WERI-Rb-1 (cell line): Measurements from ENCODE around the gene KLHL42.
A peak's percentile ranks its signal among the peaks of the same experiment; 100 is the strongest.

Experiments used
- DNase-seq: peaks from one replicate; pipeline ENCODE4 v3.0.0-alpha.2; 2020
- H3K27ac ChIP-seq: fragments of 250-450 bp; sonication (Bioruptor Pico); 2 replicates; pipeline ENCODE4 v1.5.1; 2020; ENCODE audit warnings: mild to moderate bottlenecking, moderate library complexity
- H3K27me3 ChIP-seq: fragments of 250-450 bp; sonication (Bioruptor Pico); 2 replicates; pipeline ENCODE4 v1.5.1; 2021; ENCODE audit warnings: mild to moderate bottlenecking, low read depth, moderate library complexity; ENCODE audit not compliant: insufficient read depth, severe bottlenecking
- H3K36me3 ChIP-seq: fragments of 250-450 bp; sonication (Bioruptor Pico); 2 replicates; pipeline ENCODE4 v1.5.1; 2020; ENCODE audit warnings: mild to moderate bottlenecking, moderate library complexity
- H3K4me3 ChIP-seq: 2 replicates; pipeline ENCODE4 v1.5.1; 2011; ENCODE audit warnings: low read depth, mild to moderate bottlenecking, control low read depth, low read length
- H3K9me3 ChIP-seq: fragments of 250-450 bp; sonication (Bioruptor Pico); 2 replicates; pipeline ENCODE4 v1.5.1; 2021; ENCODE audit warnings: mild to moderate bottlenecking, moderate library complexity; ENCODE audit not compliant: severe bottlenecking
- CTCF ChIP-seq: IDR thresholded peaks from 2 replicates; pipeline ENCODE4 v1.5.1; 2011; ENCODE audit warnings: low read depth, mild to moderate bottlenecking, control low read depth, inconsistent platforms, low read length

KLHL42 gene

DNA sequence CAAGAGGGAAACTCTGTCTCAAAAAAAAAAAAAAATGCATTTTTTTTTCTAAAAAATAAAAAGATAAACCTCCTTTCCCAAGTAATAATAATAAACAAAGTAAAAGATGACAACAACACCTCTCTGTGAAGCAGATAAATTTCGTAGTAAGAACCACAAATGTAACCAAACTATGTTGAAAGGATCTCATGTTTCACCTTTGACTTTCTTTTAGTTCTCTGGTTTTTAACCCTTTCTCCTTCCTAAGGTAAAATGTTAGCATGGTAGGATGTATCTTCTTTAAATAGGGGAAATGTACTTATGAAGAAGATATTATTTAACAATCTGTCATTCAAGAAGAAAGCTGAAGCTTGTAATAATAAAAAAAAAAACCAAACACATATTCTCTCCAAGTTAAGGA, 1.8 kb upstream of the KLHL42 start:
- no peaks in the 10 kb centered on the region for H3K27me3 ChIP-seq
- no peak for TF ChIP-seq CTCF
- no peak for DNase-seq
- peaks cover 14% of the 10 kb centered on the region for H3K36me3 ChIP-seq
- no peak overlapping the region for H3K4me3 ChIP-seq
- no peaks in the 10 kb centered on the region for H3K9me3 ChIP-seq
- no peak overlapping the region for H3K27ac ChIP-seq

DNA sequence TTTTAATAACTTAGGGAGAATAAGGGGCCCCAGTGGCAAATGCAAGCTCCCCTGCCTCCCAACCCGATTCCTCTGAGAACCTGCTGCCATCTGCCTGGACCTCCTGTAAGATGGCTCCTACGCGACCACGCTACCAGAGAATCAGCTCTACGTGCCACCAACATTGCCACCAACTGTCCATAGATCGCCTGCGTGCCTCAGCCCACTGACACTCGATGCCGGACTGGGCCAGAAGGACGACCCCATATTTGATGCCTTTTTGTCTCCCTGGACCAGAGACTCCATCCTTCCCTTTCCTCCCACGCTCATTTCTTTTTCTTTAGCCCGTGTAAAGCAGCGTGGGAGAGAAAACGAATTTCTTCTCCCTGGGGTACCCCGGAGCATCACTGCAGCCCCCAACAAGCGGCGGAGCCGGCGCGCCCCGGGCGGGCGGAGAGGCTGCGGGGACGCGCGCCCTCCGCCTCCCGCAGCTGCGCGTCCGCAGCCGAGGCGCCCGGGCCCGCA, 565 bp upstream of the KLHL42 start:
- no peak for TF ChIP-seq CTCF
- H3K36me3 ChIP-seq, result peaks cover 16% of the 10 kb centered on the region
- peak overlapping the region; percentile 91 for H3K27ac ChIP-seq
- no peaks in the 10 kb centered on the region for H3K27me3 ChIP-seq
- no peaks in the 10 kb centered on the region for H3K9me3 ChIP-seq
- DNase-seq, result peak; percentile 62
- peak overlapping the region; percentile 54 for H3K4me3 ChIP-seq

GRCh38 chr12:27780612-27781408, 777 bp downstream of the KLHL42 start:
- TF ChIP-seq CTCF, result peak; percentile 13; the same call in 1 of the 2 replicates
- H3K27ac ChIP-seq, result peak overlapping the region; percentile 91
- H3K4me3 ChIP-seq, result peak overlapping the region; percentile 54
- H3K9me3 ChIP-seq, result no peaks in the 10 kb centered on the region
- peaks cover 18% of the 10 kb centered on the region for H3K36me3 ChIP-seq
- DNase-seq, result peak; percentile 47
- H3K27me3 ChIP-seq, result no peaks in the 10 kb centered on the region

GRCh38 chr12:27781680-27782079, 1.6 kb downstream of the KLHL42 start:
- no peak for TF ChIP-seq CTCF
- no peaks in the 10 kb centered on the region for H3K27me3 ChIP-seq
- no peak overlapping the region for H3K4me3 ChIP-seq
- H3K9me3 ChIP-seq, result no peaks in the 10 kb centered on the region
- H3K36me3 ChIP-seq, result peaks cover 18% of the 10 kb centered on the region
- H3K27ac ChIP-seq, result no peak overlapping the region
- DNase-seq, result no peak

- H3K27me3 ChIP-seq, result no peaks in the 10 kb centered on the region
- peaks cover 18% of the 10 kb centered on the region for H3K36me3 ChIP-seq
- no peak overlapping the region for H3K4me3 ChIP-seq
- no peak overlapping the region for H3K27ac ChIP-seq
- TF ChIP-seq CTCF, result no peak
- DNase-seq, result no peak
- H3K9me3 ChIP-seq, result no peaks in the 10 kb centered on the region
These were observed 2.4 kb downstream of the KLHL42 start for GRCh38 chr12:27782481-27782880.
